H9 (cell line): ENCODE results near the gene HPCAL1. TPM values are rescaled to one million over a fixed set of nuclear protein-coding genes. Genes with fewer than 3 reads are reported as not detected.
A peak's percentile ranks its signal among the peaks of the same experiment; 100 is the strongest.

Source experiments
- DNase-seq: peaks from one replicate; pipeline ENCODE4 v3.0.0-alpha.2; 2017
- H2AFZ ChIP-seq: one replicate; pipeline ENCODE4 v1.6.1; 2013; ENCODE audit warnings: mild to moderate bottlenecking, low read length, control low read depth, moderate library complexity
- H2AK5ac ChIP-seq: 2 replicates; pipeline ENCODE4 v1.6.1; 2013; ENCODE audit warnings: low read length, control low read depth, mixed read lengths; ENCODE audit not compliant: insufficient read length
- H2BK120ac ChIP-seq: one replicate; pipeline ENCODE4 v1.6.1; 2013; ENCODE audit warnings: low read depth, mild to moderate bottlenecking, low read length, control low read depth, inconsistent platforms; ENCODE audit not compliant: poor library complexity, severe bottlenecking
- H2BK12ac ChIP-seq: 2 replicates; pipeline ENCODE4 v1.6.1; 2013; ENCODE audit warnings: low read length, control low read depth, mixed read lengths, low read depth; ENCODE audit not compliant: insufficient read length
- H2BK15ac ChIP-seq: 2 replicates; pipeline ENCODE4 v1.6.1; 2013; ENCODE audit warnings: low read depth, low read length, control low read depth
- H2BK20ac ChIP-seq: one replicate; pipeline ENCODE4 v1.6.1; 2013; ENCODE audit warnings: low read depth, mild to moderate bottlenecking, low read length, control low read depth, inconsistent platforms; ENCODE audit not compliant: poor library complexity, severe bottlenecking
- H2BK5ac ChIP-seq: 2 replicates; pipeline ENCODE4 v1.6.1; 2013; ENCODE audit warnings: low read length, control low read depth, mixed read lengths; ENCODE audit not compliant: insufficient read length
- H3K14ac ChIP-seq: 2 replicates; pipeline ENCODE4 v1.6.1; 2013; ENCODE audit warnings: low read length, control low read depth; ENCODE audit not compliant: insufficient read depth
- H3K18ac ChIP-seq: 2 replicates; pipeline ENCODE4 v1.6.1; 2013; ENCODE audit warnings: low read depth, mild to moderate bottlenecking, mixed read lengths, low read length, control low read depth; ENCODE audit not compliant: insufficient read length
- H3K23ac ChIP-seq: 2 replicates; pipeline ENCODE4 v1.6.1; 2013; ENCODE audit warnings: low read length, control low read depth, mixed read lengths, low read depth; ENCODE audit not compliant: insufficient read length
- H3K23me2 ChIP-seq: 2 replicates; pipeline ENCODE4 v1.6.1; 2013; ENCODE audit warnings: low read depth, mild to moderate bottlenecking, mixed read lengths, low read length, control low read depth; ENCODE audit not compliant: insufficient read length, poor library complexity, severe bottlenecking
- H3K27ac ChIP-seq: 2 replicates; pipeline ENCODE4 v1.5.1; 2013; ENCODE audit warnings: low read length, control low read depth, mixed read lengths, low read depth; ENCODE audit not compliant: insufficient read length
- H3K27me3 ChIP-seq: 2 replicates; pipeline ENCODE4 v1.6.1; 2013; ENCODE audit warnings: low read length, control low read depth, inconsistent platforms; ENCODE audit not compliant: insufficient read depth
- H3K4ac ChIP-seq: 2 replicates; pipeline ENCODE4 v1.6.1; 2013; ENCODE audit warnings: low read depth, mild to moderate bottlenecking, control low read depth, inconsistent platforms, low read length, moderate library complexity
- H3K4me1 ChIP-seq: 2 replicates; pipeline ENCODE4 v1.6.1; 2013; ENCODE audit warnings: low read length, control low read depth, inconsistent platforms; ENCODE audit not compliant: insufficient read depth
- H3K4me2 ChIP-seq: 2 replicates; pipeline ENCODE4 v1.6.1; 2013; ENCODE audit warnings: low read length, control low read depth, mixed read lengths; ENCODE audit not compliant: insufficient read length, insufficient read depth
- H3K56ac ChIP-seq: 2 replicates; pipeline ENCODE4 v1.6.1; 2013; ENCODE audit warnings: low read depth, mild to moderate bottlenecking, mixed read lengths, low read length, control low read depth; ENCODE audit not compliant: insufficient read length
- H3K79me1 ChIP-seq: 2 replicates; pipeline ENCODE4 v1.6.1; 2013; ENCODE audit warnings: low read depth, mild to moderate bottlenecking, moderate library complexity, low read length, control low read depth, inconsistent platforms; ENCODE audit not compliant: insufficient read depth, poor library complexity, severe bottlenecking
- H3K79me2 ChIP-seq: 2 replicates; pipeline ENCODE4 v1.6.1; 2013; ENCODE audit warnings: low read length, control low read depth, inconsistent platforms; ENCODE audit not compliant: insufficient read depth
- H3K9ac ChIP-seq: 2 replicates; pipeline ENCODE4 v1.6.1; 2013; ENCODE audit warnings: low read length, control low read depth, mixed read lengths; ENCODE audit not compliant: insufficient read length; ENCODE audit errors: extremely low read depth
- H3K9me3 ChIP-seq: one replicate; pipeline ENCODE4 v1.6.1; 2013; ENCODE audit warnings: low read depth, low read length, inconsistent platforms; ENCODE audit not compliant: control insufficient read depth
- H3T11ph ChIP-seq: one replicate; pipeline ENCODE4 v1.6.1; 2013; ENCODE audit warnings: mild to moderate bottlenecking, low read length, control low read depth, inconsistent platforms
- H4K20me1 ChIP-seq: one replicate; pipeline ENCODE4 v1.6.1; 2013; ENCODE audit not compliant: control insufficient read depth, insufficient read length, insufficient read depth
- H4K5ac ChIP-seq: 2 replicates; pipeline ENCODE4 v1.6.1; 2013; ENCODE audit warnings: low read depth, mild to moderate bottlenecking, mixed read lengths, low read length, control low read depth; ENCODE audit not compliant: insufficient read length
- H4K8ac ChIP-seq: replicated peaks from 2 replicates; pipeline ENCODE4 v1.6.1; 2013; ENCODE audit warnings: low read length, control low read depth, mixed read lengths, low read depth; ENCODE audit not compliant: insufficient read length
- H4K91ac ChIP-seq: 2 replicates; pipeline ENCODE4 v1.6.1; 2013; ENCODE audit warnings: low read depth, mild to moderate bottlenecking, moderate library complexity, mixed read lengths, low read length, control low read depth; ENCODE audit not compliant: insufficient read length
- H3K27ac Mint-ChIP-seq, 3 experiments: 2 replicates in 2 of 3; 3 replicates in 1 of 3; pipeline ENCODE4 v1.8.0; 2020 to 2021; ENCODE audit warnings: mixed read lengths in 3 of 3, mild to moderate bottlenecking in 1 of 3, moderate library complexity in 1 of 3
- H3K27me3 Mint-ChIP-seq: 2 replicates; pipeline ENCODE4 v1.8.0; 2021; ENCODE audit warnings: low read depth, mild to moderate bottlenecking, moderate library complexity, mixed read lengths
- H3K36me3 Mint-ChIP-seq, 3 experiments: 2 replicates in 2 of 3; 3 replicates in 1 of 3; pipeline ENCODE4 v1.8.0; 2020 to 2021; ENCODE audit warnings: low read depth in 3 of 3, mixed read lengths in 3 of 3; ENCODE audit not compliant: insufficient read depth in 1 of 3
- H3K4me1 Mint-ChIP-seq, 2 experiments: 2 replicates each; pipeline ENCODE4 v1.8.0; 2020; ENCODE audit warnings: mixed read lengths in 2 of 2
- H3K4me3 Mint-ChIP-seq, 2 experiments: 2 replicates in 1 of 2; 3 replicates in 1 of 2; pipeline ENCODE4 v1.8.0; 2020 to 2021; ENCODE audit warnings: mild to moderate bottlenecking in 2 of 2, mixed read lengths in 2 of 2, moderate library complexity in 1 of 2
- H3K9me3 Mint-ChIP-seq, 2 experiments: 2 replicates in 1 of 2; 3 replicates in 1 of 2; pipeline ENCODE4 v1.8.0; 2020; ENCODE audit warnings: mild to moderate bottlenecking in 2 of 2, mixed read lengths in 2 of 2, moderate library complexity in 1 of 2
- WGBS: extraction: QIAGEN DNeasy Blood & Tissue Kit; methylation state at CpG from one replicate; pipeline ENCODE4 v1.1.7; 2013; ENCODE audit warnings: missing lambda C conversion rate, low lambda C conversion rate, mixed read lengths; ENCODE audit not compliant: insufficient read length; ENCODE audit errors: extremely low coverage; 5-methylcytosine and 5-hydroxymethylcytosine counted together
- total RNA-seq: library from RNA; stranded (reverse); gene quantifications from 2 replicates; pipeline ENCODE4 v1.2.1, GENCODE V29; 2021
- TF ChIP-seq, protein P1 (sequence below): fragments of 200-600 bp; sonication (generic); conservative IDR thresholded peaks from 3 replicates; pipeline ENCODE4 v1.8.0; 2021; ENCODE audit warnings: antibody characterized with exemption, mild to moderate bottlenecking

The HPCAL1 gene
- total RNA-seq, 1 experiment from 2014 or later: 4.7 TPM

DNA sequence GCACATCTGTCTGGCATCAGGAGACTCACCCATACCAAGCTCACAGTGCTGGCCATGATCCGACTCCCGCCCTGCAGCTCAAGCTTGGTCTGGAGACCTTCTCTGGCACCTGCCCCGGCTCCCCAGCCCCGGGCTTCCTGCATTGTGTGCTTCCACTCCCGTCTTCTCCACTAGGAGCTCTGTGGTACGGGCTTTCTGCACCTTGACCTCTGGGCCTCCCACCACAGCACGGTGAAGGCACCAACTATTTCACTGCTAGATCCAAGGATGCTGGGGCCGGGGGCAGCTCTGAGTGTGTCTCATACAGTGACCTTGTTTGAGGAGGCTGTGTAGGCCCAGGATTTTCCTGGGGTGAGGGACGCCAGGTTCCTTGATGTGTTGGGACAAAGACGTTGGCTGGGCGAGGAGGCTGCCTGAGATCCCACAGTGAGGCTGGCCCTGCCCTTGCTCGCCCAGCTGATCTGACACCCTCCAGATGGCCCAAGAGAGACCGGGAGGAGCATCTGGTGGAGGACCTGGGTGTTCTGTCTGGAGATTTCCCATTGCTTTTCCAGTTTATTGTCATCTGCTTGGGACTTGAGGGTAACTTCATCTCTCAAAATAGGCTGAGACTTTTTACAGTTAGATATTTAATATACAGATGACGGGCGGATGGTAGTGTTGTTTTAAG lies 64.0 kb downstream of the HPCAL1 start:
- Histone ChIP-seq H3K27me3 (no peaks in the 10 kb centered on the region), H3K23ac (no peak overlapping the region), H4K20me1 (no peaks in the 10 kb centered on the region), H2BK20ac (no peak overlapping the region), H2BK120ac (no peak overlapping the region), H2BK15ac (no peak overlapping the region), H2AK5ac (no peak overlapping the region), H4K8ac (no peak overlapping the region), H3K79me1 (no peaks in the 10 kb centered on the region), H3K56ac (no peak overlapping the region), H3K4me1 (no peaks in the 10 kb centered on the region), H3K4me2 (no peak overlapping the region), H3T11ph (no peak overlapping the region), H2AFZ (no peak overlapping the region), H3K79me2 (peaks cover 2% of the 10 kb centered on the region; the same call in 1 of the 2 replicates), H2BK5ac (no peak overlapping the region), H4K5ac (no peak overlapping the region), H4K91ac (no peak overlapping the region), H3K27ac (no peak overlapping the region), H3K4ac (no peak overlapping the region), H2BK12ac (no peak overlapping the region), H3K18ac (no peak overlapping the region), H3K9ac (no peak overlapping the region), H3K14ac (peak overlapping the region; percentile 13; the same call in 1 of the 2 replicates), H3K23me2 (no peaks in the 10 kb centered on the region), H3K9me3 (no peaks in the 10 kb centered on the region)
- TF ChIP-seq, protein P1, sequence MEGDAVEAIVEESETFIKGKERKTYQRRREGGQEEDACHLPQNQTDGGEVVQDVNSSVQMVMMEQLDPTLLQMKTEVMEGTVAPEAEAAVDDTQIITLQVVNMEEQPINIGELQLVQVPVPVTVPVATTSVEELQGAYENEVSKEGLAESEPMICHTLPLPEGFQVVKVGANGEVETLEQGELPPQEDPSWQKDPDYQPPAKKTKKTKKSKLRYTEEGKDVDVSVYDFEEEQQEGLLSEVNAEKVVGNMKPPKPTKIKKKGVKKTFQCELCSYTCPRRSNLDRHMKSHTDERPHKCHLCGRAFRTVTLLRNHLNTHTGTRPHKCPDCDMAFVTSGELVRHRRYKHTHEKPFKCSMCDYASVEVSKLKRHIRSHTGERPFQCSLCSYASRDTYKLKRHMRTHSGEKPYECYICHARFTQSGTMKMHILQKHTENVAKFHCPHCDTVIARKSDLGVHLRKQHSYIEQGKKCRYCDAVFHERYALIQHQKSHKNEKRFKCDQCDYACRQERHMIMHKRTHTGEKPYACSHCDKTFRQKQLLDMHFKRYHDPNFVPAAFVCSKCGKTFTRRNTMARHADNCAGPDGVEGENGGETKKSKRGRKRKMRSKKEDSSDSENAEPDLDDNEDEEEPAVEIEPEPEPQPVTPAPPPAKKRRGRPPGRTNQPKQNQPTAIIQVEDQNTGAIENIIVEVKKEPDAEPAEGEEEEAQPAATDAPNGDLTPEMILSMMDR: no peak
- no peak for DNase-seq
- Mint-ChIP-seq H3K36me3 (no peaks in the 10 kb centered on the region), H3K9me3 (no peaks in the 10 kb centered on the region), H3K27me3 (no peaks in the 10 kb centered on the region), H3K4me3 (no peak overlapping the region), H3K27ac (peak overlapping the region in 1 of 3 experiments; percentile 53; a peak in 1 of 7 replicates), H3K4me1 (peaks cover 8 to 13% of the 10 kb centered on the region in 2 experiments)
- no CpG with 5 or more reads among the region's 15 CpGs for WGBS
